Nephron (organoid): Measurements from ENCODE around the gene LEF1.
"Not testable (repeated sequence)": the region's sequence is repeated elsewhere in the genome, so short reads cannot be mapped to it uniquely, and the experiment has no call there.

Experiments
- H3K27ac Mint-ChIP-seq, 3 experiments: 2 replicates each; pipeline ENCODE4 v1.8.0; 2020; ENCODE audit warnings: mixed read lengths in 3 of 3, mild to moderate bottlenecking in 2 of 3, moderate library complexity in 1 of 3
- H3K27me3 Mint-ChIP-seq: 2 replicates; pipeline ENCODE4 v1.8.0; 2021; ENCODE audit warnings: low read depth, mild to moderate bottlenecking, moderate library complexity, mixed read lengths
- H3K36me3 Mint-ChIP-seq: 2 replicates; pipeline ENCODE4 v1.8.0; 2020; ENCODE audit warnings: low read depth, mixed read lengths
- H3K4me1 Mint-ChIP-seq: 2 replicates; pipeline ENCODE4 v1.8.0; 2020; ENCODE audit warnings: mixed read lengths
- H3K4me3 Mint-ChIP-seq, 3 experiments: 2 replicates each; pipeline ENCODE4 v1.8.0; 2020; ENCODE audit warnings: mild to moderate bottlenecking in 3 of 3, mixed read lengths in 3 of 3, moderate library complexity in 2 of 3
- H3K9me3 Mint-ChIP-seq: 2 replicates; pipeline ENCODE4 v1.8.0; 2020; ENCODE audit warnings: mixed read lengths
- CTCF ChIP-seq, 3 experiments: fragments of 200-600 bp; sonication (generic); IDR thresholded peaks; one replicate each; pipeline ENCODE4 v1.5.0; 2021; ENCODE audit warnings: antibody characterized with exemption in 3 of 3; ENCODE audit not compliant: unreplicated experiment in 3 of 3

Gene LEF1

GRCh38 chr4:108055787-108056186 is 112.9 kb downstream of the LEF1 start:
- no peak overlapping the region for H3K4me3 Mint-ChIP-seq
- H3K27ac Mint-ChIP-seq: no peak overlapping the region
- no peak for TF ChIP-seq CTCF (IDR thresholded peaks at IDR 0.05; ENCODE audit: unreplicated experiment in 3 of 3)
- peaks cover 14% of the 10 kb centered on the region for H3K36me3 Mint-ChIP-seq
- no peaks in the 10 kb centered on the region for H3K27me3 Mint-ChIP-seq
- H3K4me1 Mint-ChIP-seq: peaks cover 4% of the 10 kb centered on the region
- H3K9me3 Mint-ChIP-seq: no peaks in the 10 kb centered on the region

- Mint-ChIP-seq H3K4me3 (no peak overlapping the region), H3K27ac (no peak overlapping the region), H3K36me3 (peaks cover 14% of the 10 kb centered on the region), H3K27me3 (no peaks in the 10 kb centered on the region), H3K4me1 (no peaks in the 10 kb centered on the region), H3K9me3 (no peaks in the 10 kb centered on the region)
- TF ChIP-seq CTCF (IDR thresholded peaks at IDR 0.05; ENCODE audit: unreplicated experiment in 3 of 3): no peak
These were observed 114.6 kb downstream of the LEF1 start for GRCh38 chr4:108054025-108054638.

- Mint-ChIP-seq H3K9me3 (no peaks in the 10 kb centered on the region), H3K36me3 (peaks cover 18% of the 10 kb centered on the region), H3K27ac (peak overlapping the region in 1 of 3 experiments; percentile 45), H3K4me1 (peaks cover 2% of the 10 kb centered on the region), H3K27me3 (no peaks in the 10 kb centered on the region), H3K4me3 (no peak overlapping the region)
- no peak for TF ChIP-seq CTCF (IDR thresholded peaks at IDR 0.05; ENCODE audit: unreplicated experiment in 3 of 3)
These were observed 115.5 kb downstream of the LEF1 start for GRCh38 chr4:108053251-108053711.

GRCh38 chr4:108052558-108053120 is 116.1 kb downstream of the LEF1 start:
- H3K27me3 Mint-ChIP-seq: no peaks in the 10 kb centered on the region
- peaks cover 5% of the 10 kb centered on the region for H3K4me1 Mint-ChIP-seq
- no peak for TF ChIP-seq CTCF (IDR thresholded peaks at IDR 0.05; ENCODE audit: unreplicated experiment in 3 of 3)
- H3K27ac Mint-ChIP-seq: peak overlapping the region in 1 of 3 experiments; percentile 2
- no peak overlapping the region for H3K4me3 Mint-ChIP-seq
- H3K9me3 Mint-ChIP-seq: no peaks in the 10 kb centered on the region
- H3K36me3 Mint-ChIP-seq: peaks cover 20% of the 10 kb centered on the region

- no peak overlapping the region for H3K4me3 Mint-ChIP-seq
- peaks cover 11% of the 10 kb centered on the region for H3K4me1 Mint-ChIP-seq
- no peaks in the 10 kb centered on the region for H3K27me3 Mint-ChIP-seq
- TF ChIP-seq CTCF (IDR thresholded peaks at IDR 0.05; ENCODE audit: unreplicated experiment in 3 of 3): no peak
- H3K9me3 Mint-ChIP-seq: no peaks in the 10 kb centered on the region
- H3K36me3 Mint-ChIP-seq: peaks cover 25% of the 10 kb centered on the region
- H3K27ac Mint-ChIP-seq: no peak overlapping the region
These were observed 117.4 kb downstream of the LEF1 start for GRCh38 chr4:108051343-108051742.

GRCh38 chr4:108050166-108051111 is 118.3 kb downstream of the LEF1 start:
- H3K27me3 Mint-ChIP-seq, H3K27ac Mint-ChIP-seq, H3K4me3 Mint-ChIP-seq, H3K9me3 Mint-ChIP-seq: not testable (repeated sequence)
- Mint-ChIP-seq H3K36me3 (peaks cover 24% of the 10 kb centered on the region), H3K4me1 (peaks cover 20% of the 10 kb centered on the region)
